Stimulated activated CD8-positive, alpha-beta memory T cell treated with anti-CD3 and anti-CD28 coated beads, Interleukin-12 subunit alpha, Interleukin-12 subunit beta, amount 100 ng/mL, for 24 hours (primary cell): ENCODE measurements around the gene ENTPD8.

Experiments
- DNase-seq: peaks from one replicate; pipeline ENCODE4 v3.0.0-alpha.2; 2020; ENCODE audit errors: extremely low read depth

ENTPD8 gene, protein sequence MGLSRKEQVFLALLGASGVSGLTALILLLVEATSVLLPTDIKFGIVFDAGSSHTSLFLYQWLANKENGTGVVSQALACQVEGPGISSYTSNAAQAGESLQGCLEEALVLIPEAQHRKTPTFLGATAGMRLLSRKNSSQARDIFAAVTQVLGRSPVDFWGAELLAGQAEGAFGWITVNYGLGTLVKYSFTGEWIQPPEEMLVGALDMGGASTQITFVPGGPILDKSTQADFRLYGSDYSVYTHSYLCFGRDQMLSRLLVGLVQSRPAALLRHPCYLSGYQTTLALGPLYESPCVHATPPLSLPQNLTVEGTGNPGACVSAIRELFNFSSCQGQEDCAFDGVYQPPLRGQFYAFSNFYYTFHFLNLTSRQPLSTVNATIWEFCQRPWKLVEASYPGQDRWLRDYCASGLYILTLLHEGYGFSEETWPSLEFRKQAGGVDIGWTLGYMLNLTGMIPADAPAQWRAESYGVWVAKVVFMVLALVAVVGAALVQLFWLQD

DNA sequence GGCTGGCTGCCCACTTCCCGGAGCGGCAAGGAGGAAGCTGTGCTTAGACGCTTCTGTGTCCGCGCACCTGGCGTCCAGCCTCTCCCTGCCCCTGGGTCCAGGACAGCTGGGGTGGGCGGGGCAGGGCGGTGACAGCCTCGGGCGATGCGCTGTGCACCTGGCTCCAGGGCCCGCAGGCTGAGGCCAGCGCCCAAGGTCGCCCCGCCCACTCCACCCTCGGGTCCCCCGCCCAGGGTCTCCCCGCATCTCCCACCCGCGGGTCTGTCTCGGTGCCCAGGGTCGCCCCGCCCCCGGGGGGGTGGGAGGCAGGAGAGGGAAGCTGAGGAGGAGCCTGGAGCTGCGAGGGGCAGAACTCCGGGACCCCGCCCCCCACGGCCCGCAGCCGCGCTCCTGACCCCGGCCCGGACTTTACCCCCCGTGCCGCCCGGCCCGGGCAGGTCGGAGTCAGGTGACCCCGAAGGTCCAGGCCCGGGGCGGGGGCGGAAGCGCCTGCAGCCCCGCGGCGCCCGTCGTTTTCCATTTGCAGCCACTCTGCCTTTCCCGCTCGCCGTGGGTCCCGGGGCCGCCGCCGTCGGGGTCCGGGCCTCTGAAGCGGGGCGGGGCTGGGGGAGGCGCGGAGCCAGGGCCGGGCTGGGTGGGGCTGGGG lies at the start of gene ENTPD8:
TSS of gene ENTPD8 (minus strand) at position 69 of the 646 bp plus-strand sequence. CDS start 3,072 bp downstream, outside the sequence.
- DNase-seq: no peak

DNA sequence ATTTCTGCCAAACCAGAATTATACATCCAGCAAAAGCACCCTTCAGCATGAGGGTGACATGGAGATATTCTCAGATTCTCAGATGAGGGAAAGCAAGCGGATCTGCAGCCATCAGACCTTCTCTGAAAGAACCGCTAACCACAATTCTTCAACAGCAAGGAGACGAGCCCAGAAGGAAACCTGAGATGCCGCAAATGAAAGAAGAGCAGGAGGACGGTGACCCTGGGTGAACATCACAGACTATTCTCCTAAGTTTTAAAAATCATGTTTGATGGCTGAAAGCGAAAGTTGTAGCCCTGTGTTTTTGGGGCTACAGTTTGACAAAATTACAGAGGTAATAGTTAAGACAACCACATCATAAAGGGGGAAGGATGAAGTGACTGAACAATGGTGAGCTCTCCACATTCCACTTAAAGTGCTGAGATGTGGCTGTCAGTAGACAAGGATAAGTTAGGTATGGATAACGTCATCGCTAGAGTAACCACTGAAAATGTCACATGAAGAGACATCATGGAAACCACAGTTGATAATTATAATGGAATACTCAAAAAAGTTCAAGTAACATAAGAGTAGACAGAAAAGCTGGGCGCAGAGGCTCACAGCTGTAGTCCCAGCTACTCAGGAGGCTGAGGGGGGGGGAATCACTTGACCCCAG lies 49.5 kb upstream of the ENTPD8 start:
- no peak for DNase-seq

DNA sequence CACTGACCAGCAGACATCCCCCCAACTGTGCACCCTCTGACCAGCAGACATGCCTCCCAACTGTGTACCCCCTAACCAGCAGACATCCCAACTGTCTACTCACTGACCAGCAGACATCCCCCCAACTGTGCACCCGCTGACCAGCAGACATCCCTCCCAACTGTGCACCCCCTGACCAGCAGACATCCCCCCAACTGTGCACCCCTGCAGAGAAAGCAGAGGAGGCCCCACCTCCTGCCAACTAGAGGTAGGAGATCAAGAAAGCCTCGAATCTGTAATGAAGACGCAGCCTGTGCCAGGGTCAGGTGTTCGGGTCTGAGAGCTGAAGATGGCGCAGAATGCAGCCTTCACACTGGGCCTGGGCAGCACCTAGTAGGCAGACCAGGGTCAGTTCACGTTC lies 47.7 kb upstream of the ENTPD8 start:
- DNase-seq: no peak

DNA sequence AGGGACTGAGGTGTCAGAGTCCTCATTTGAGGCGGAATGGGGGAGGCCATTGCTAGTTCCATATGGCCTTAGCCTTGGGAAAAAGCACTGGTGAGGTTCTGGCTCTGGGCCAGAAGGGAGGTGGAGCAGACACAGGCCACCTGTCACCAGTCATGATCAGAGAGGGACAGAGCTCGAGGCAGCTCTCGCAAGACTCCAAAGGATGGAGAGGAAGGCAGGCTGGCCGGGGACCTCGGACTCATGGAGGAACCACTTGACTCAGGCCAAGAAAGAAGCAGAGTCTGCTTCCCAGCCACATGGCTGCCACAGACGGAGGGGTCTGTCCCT lies 47.1 kb upstream of the ENTPD8 start:
- DNase-seq: no peak

DNA sequence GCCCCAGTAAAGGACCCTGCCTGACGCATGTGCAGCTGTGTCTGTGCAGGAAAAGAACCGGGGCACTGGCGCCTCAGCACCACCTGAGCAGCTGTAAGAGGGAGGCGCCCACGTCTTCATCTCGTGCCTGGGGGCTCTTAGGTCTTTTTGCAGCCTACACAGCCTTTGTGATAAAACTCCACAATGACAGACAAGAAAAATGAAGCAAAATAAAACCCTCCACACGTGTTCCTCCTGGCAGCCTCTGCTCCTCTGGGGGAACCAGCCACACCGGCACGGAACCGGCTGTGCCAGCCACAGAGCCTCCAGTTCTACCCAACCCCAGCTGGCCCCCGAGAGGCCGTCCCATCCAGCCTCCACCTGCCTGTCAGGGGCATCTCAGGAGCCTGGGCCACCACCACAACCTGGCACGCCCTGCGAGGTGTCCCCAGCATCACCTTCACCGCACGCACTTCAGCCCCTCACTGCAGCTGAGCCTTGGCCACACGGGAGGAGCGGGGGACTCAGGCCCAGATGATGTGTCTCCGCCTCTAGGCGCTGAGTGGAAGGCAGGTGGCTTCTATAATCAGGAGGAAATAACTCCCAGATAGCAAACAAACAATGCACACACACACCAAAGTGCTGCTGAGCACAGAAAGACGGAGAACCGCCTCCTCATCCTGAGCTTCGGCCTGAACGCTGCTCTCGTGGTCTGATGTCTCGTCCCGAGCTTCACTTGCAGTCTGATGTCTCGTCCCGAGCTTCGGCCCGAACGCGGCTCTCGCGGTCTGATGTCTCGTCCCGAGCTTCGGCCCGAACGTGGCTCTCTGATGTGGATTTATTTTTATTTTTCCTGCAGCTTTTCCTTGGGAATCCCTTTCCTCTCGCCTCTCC lies 46.5 kb upstream of the ENTPD8 start:
- no peak for DNase-seq

DNA sequence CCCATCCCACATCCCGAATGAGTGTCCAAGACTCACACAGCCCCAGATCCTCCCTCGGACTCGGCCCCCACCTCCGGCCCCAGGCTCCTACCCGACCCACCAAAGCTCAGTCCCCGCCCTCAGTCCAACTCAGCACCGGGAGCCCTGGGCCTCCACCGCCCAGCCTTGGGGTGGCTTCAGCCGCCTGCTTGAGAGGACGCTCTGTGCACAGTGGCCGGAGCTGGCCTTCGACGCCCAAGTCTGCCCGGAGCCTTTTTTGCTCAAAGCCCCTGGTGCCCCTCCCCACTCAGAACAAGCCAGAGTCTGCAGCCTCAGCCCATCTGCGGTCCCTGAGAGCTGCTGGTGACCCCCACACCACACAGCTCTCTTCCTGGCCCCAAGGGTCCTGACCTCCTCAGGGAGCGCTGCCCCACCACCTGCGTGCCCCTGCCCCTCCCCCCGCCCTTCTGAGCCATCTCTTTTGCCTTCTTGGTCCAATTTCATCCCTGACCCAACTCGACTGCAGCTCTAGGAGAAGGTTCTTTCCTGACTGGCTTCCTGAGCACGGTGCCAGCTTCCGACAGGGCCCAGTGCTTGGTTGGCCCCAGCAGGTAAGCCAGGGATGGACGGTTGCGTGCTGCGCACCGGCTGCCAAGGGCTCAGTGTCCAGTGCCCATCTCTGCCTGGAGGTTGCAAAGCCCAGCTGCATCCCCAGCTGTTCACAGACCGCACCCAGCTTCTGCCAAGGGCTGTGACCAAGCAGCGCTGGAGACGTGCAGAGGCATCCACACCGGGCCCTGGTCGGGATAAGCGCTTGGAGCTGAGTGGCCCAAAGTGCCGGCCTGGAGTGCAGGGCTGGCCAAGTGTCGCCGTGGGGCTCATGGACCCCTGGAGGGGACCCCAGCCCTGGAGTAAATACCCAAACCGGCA lies 45.6 kb upstream of the ENTPD8 start:
- no peak for DNase-seq

DNA sequence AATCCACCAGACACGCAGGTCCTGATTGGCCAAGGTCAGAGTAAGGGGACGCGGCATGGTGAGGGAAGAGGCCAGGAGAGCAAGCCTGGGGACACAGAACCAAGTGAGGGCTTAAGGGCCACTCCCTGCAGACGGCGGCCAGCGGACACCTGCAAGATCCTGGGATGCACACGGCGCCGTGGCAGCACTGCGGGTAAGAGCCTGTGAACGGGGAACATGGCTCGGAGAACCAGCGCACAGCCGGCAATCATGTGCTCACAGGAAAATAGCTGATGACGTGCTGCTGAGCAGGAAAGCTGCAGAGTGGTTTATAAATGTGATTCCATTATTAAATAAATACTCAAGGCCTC lies 45.0 kb upstream of the ENTPD8 start:
- DNase-seq: no peak

DNA sequence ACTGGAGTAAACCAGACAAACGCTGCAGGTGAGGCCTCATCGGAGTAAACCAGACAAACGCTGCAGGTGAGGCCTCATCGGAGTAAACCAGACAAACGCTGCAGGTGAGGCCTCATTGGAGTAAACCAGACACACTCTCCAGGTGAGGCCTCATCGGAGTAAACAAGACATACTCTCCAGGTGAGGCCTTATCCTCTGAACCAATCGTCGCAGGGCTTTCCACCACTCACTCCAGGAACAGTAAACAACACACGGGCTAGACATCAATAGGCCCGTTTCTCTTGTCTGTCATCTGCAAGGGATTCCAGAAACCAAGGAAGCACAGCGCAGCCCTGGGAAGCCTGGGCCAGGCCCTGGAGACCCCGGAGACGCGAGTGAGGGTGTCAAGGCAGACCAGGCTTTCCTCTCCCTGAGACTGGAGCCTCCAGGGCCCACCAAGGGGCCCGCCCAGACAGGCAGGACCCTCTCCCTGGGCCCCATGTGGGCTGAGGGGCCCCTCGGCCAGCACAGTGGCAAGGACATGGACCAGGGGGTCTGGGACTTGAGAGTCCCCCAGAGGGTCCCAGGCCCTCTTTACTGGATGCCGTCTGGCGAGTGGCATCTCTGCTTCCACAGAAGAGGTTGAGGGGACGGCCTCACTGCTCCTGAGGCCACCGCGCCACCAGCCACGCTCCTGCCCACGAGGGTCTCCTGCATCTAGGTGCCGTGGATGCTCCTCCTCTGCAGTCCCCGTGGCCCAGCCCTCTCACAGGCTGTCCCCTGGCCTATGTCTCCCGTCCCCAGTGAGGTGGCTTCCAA lies 44.4 kb upstream of the ENTPD8 start:
- DNase-seq: no peak

DNA sequence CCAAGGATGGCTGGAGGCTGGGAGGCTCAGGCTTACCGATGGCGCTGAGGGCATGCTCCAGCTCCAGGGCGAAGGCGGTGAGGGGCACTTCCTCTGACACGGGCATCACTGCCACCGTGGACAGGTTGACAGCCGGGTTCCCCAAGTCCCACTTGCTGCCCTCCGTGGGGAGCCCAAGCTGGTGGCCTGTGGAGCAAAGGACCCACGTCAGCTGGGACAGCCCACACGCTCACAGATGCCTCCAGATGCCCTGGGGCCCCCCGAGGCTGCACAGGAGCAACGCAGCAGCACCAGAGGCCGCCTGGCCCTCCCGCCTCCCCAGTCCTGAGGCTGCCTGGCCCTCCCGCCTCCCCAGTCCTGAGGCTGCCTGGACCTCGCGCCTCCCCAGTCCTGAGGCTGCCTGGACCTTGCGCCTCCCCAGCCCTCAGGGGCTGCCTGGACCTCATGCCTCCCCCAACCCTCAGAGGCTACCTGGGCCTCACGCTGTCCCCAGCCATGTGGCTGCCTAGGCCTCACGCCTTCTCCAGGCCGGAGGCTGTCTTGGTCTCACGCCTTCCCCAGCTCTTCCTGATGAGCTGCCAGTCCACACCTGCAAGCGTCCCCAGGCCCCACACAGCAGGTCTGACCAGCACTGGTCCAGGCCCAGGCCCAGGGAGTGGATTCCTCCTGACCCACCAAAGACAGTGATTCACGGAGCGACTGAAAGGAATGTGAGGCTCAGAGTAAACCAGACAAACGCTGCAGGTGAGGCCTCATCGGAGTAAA lies 43.6 kb upstream of the ENTPD8 start:
- no peak for DNase-seq

DNA sequence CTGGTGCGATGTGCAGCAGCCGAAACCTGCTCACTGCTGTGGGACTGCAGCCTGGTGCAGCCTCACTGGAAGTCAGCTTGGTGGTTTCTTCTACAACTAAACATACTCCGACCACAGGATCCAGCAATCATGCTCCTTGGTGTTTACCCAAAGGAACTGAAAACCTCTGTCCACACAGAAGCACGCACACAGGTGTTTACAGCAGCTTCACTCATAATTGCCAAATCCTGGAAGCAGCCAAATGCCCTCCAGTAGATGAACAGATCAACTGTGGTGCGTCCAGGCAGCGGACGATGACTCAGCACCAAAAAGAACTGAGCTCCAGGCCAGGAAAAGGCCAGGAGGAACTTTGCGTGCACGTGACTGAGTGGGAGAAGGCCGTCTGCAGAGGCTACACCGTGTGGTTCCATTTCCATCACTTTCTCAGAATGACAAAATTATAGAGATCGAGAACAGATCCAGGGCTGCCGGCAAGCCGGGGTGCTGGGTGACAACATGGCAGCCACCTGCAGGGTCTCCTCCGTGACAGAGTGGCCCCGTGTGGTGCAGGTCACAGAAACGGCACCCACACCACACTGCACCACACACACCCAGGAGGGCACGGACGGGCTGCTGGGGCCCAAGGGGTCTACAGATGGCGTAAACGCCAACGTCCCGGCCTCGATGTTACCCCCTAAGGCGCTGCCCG lies 41.1 kb upstream of the ENTPD8 start:
- DNase-seq: no peak

DNA sequence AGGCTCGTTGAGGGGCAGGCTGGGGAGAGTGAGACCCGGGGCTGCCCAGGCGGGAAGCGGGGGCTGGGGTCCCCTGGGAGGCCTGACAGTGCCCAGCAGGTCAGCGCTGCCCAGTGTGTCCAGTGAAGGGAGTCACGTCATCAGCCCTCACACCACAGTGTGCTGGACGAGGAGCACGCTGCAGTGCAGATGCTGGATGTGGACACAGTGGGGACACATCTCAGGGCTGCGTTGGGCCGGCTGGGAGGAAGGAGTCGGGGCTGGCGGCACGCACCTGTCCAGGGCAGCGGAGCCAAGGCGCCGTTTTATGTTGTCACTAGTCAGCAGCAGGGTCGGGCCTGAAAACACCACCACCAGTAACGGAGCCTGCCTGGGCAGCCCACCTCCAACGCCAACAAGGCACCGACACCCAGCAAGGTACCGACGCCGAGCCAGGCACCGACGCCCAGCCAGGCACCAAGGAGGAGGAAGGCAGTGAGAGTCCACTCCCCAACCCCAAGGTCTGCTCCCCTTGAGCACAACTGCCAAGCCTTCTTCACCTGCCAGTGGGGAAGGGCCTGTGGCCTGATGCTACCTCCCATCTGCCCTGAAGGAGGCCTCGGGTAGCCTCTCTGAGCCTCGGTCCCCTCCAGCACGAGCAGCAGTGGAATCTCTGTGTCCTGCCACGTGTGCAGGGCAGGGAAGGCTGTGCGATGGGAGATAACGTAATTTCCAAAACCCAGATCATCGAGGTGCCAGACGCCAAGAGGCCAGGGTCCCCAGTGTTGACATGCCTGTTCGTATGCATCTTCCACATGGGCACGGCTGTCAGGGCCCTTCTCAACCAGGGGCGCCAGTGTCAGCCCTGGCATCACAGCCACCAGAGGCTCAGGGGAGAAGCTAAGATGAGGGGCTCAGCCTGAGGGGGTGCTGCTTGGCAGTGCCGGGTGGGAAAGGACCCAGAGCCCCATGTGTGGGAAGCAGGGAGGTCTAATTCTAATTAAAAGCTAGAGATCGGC lies 39.8 kb upstream of the ENTPD8 start:
- DNase-seq: no peak

DNA sequence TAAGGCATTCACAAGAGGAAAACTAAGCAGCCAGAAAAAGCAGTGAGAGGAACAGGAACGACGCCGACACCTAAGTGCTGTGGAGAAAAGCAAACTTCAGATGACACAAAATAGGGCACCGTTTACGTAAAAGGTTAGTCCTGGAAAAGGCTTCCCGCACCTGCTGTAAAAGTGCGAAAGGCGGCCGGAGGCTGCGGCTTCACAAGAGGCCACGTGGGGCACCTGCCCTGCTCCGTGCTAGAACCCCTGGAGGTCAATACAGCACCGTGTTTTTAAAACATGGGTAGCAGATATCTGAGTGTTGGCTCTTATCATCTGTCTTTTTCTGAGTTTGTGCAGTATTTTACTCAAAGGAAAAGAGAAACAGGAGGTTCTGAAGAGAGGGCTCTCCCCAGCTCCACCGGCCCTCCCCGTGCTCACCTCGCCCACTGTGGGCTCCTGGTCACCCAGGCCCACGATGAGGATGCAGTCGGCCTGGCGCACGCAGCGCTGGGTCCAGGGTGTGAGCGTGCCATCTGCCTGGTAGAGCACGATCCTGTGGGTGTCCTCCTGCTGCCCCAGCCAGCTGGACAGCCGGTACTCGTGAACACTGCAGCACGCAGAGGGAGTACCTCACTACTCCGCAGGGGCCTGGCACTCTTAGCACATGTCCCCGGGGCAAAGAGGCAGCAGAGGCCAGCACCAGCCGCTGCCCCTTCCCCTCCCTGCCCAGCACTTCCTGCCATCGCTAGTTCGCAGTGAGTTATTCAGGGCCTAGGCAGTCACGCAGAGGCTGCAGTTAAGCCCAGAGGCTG lies 38.9 kb upstream of the ENTPD8 start:
- no peak for DNase-seq

DNA sequence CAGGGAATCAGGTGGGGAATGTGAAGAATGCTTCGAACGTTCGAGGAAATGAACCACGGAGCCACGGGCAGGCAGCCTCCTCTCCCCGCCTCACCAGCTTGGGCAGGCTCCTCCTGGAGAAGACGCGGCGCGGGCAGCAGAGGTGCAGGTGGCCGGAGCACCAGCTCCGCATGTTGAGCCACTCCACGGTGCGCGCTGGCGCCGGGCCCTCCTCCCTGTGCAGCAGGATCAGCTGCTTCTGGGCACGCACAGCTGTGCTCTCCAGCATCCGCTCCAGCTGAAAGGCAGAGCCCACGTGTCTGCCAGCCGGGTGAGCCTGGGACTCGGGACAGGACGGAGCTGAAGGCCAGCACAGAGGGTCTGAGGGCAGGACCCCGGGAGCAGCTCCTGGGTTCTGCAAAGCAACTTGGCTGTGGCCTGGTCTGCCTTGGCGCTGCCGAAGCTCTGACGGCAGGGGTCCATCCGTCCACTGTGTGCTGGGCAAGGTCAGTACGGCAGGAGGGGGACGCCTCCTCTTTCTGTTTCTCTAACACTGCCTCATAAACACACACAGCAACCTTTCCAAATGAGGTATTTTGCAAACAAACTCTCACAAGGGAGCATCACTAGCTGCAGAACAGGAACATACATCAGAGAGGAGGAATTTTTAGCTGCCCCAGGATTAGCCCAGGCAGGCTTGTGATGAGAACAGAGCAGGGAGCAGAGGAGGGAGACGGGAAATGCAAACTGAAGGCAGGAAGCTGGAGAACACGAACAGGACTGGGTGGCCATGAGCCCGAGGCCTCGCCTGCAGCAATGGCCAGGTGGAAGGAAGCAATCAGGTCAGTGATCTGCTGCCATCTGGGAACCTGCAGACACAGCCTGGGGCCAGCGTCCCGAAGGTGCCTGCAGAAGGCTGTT lies 38.1 kb upstream of the ENTPD8 start:
- no peak for DNase-seq

DNA sequence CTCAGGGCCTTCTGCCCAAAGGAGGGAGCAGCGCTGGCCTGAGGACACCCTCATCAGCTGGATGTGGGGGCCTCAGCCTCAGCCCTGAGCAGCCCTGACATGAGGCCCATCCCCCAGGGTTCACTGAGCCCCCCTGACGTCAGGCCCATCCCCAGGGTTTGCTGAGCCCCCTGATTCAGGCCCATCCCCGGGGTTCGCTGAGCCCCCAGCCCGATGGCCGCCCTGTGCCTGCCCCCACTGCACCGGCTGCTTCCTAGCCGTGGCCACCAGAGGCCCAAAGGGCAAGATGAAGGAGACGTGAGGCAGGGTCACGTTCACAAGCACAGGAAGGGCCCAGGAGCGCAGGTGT lies 37.4 kb upstream of the ENTPD8 start:
- no peak for DNase-seq

DNA sequence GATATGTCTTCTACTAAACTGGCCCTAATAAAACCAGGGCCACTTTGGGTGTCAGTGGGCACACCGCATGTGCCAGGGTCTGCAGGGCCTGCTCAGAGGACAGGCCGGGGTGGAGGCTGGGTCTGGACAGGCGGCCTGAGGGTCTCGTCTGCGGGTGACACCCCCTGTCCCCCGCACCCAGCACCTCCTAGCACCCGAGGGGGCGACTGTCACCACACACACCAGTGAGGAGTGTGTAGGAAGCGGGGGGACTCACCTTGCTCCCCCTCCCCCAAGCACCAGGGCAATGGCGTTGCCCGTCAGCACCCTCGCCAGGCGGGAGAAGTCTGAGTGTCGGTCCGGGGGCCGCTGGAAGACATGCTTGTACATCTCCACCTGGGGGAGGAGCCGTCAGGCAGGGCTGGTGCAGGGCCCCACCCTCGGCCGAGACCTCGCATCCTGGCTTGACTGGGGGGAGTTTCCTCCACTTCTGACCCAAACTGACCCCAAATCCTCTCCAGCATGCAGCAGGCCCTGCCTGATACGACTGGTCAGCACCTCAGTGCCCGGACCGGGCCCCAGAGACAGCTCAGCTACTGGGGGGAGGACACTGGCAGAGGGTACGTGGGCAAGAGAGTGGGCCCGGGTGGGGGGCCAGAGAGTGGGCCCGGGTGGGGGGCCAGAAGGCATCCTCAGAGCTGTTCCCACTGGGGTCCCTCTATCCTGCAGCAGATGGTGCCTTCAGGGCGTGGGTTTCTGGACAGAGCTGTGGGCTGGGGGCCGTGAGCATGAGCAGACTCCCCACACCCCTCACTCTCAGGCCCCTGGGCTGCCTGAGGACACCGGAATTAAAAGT lies 36.8 kb upstream of the ENTPD8 start:
- DNase-seq: no peak
